H1 (cell line): ENCODE data around the gene ACACB. TPM values are rescaled to one million over a fixed set of nuclear protein-coding genes. Genes with fewer than 3 reads are reported as not detected.
A peak's percentile ranks its signal among the peaks of the same experiment; 100 is the strongest.

Experiments
- CTCF ChIA-PET: fragments of 300-600 bp; sonication (Branson Sonifier 250); formaldehyde crosslinking; loops from one replicate; lab custom pipeline; 2021; ENCODE audit not compliant: partially characterized antibody; lab: Charles Lee
- POLR2A ChIA-PET: fragments of 300-600 bp; sonication (Branson Sonifier 250); formaldehyde crosslinking; loops from one replicate; lab custom pipeline; 2021; ENCODE audit warnings: inconsistent platforms; ENCODE audit not compliant: partially characterized antibody; lab: Charles Lee
- DNase-seq, 2 experiments: peaks; one replicate each; pipeline versions ENCODE4 v3.0.0 to v3.0.0-alpha.2; 2010 to 2022; ENCODE audit warnings: low spot score in 2 of 2, low read depth in 1 of 2, mixed read lengths in 1 of 2
- FAIRE-seq: peaks from 2 replicates; lab custom pipeline; 2011; peaks lifted over from hg19 to GRCh38; lab: Jason Lieb, UNC
- H2AFZ ChIP-seq: 2 replicates; pipeline ENCODE4 v1.8.1; 2012; ENCODE audit warnings: low read length, inconsistent platforms
- H2AK5ac ChIP-seq: 2 replicates; pipeline ENCODE4 v1.6.1; 2013; ENCODE audit warnings: low read depth, low read length
- H2BK120ac ChIP-seq: replicated peaks from 2 replicates; pipeline ENCODE3; 2013; ENCODE audit warnings: low read depth, low read length, inconsistent platforms
- H2BK12ac ChIP-seq: 2 replicates; pipeline ENCODE4 v1.6.1; 2013; ENCODE audit warnings: low read depth, low read length
- H2BK15ac ChIP-seq: 2 replicates; pipeline ENCODE4 v1.6.1; 2013; ENCODE audit warnings: low read length
- H2BK20ac ChIP-seq: 2 replicates; pipeline ENCODE4 v1.6.1; 2013; ENCODE audit warnings: low read length
- H2BK5ac ChIP-seq: 2 replicates; pipeline ENCODE4 v1.6.1; 2013; ENCODE audit warnings: low read depth, low read length
- H3K14ac ChIP-seq: 2 replicates; pipeline ENCODE4 v1.6.1; 2013; ENCODE audit warnings: inconsistent platforms; ENCODE audit not compliant: insufficient read length
- H3K18ac ChIP-seq: 2 replicates; pipeline ENCODE4 v1.6.1; 2013; ENCODE audit warnings: low read length; ENCODE audit errors: extremely low read depth
- H3K23ac ChIP-seq: 2 replicates; pipeline ENCODE4 v1.6.1; 2013; ENCODE audit warnings: inconsistent platforms; ENCODE audit not compliant: insufficient read length
- H3K23me2 ChIP-seq: 2 replicates; pipeline ENCODE4 v1.6.1; 2013; ENCODE audit warnings: low read depth, low read length
- H3K27ac ChIP-seq: 2 replicates; pipeline ENCODE4 v1.6.1; 2011; ENCODE audit warnings: low read depth, low read length, inconsistent platforms
- H3K27me3 ChIP-seq, 4 experiments: replicated peaks in 1 of 4; 1 replicate in 1 of 4; 2 replicates in 3 of 4; pipeline versions ENCODE4 v1.6.1 to v1.8.1; 2011 to 2013; ENCODE audit warnings: low read length in 3 of 4, mild to moderate bottlenecking in 3 of 4, inconsistent platforms in 2 of 4, mixed read lengths in 2 of 4, moderate library complexity in 1 of 4; ENCODE audit not compliant: control insufficient read depth in 3 of 4, insufficient read depth in 3 of 4; ENCODE audit errors: extremely low read depth in 1 of 4
- H3K36me3 ChIP-seq, 4 experiments: 2 replicates each; pipeline versions ENCODE4 v1.6.1 to v1.8.1; 2011 to 2013; ENCODE audit warnings: mild to moderate bottlenecking in 4 of 4, low read length in 3 of 4, moderate library complexity in 2 of 4, control low read depth in 1 of 4, inconsistent platforms in 1 of 4; ENCODE audit not compliant: insufficient read depth in 4 of 4, control insufficient read depth in 2 of 4
- H3K4ac ChIP-seq: replicated peaks from 2 replicates; pipeline ENCODE3; 2013; ENCODE audit warnings: low read length, low read depth, mixed read lengths, inconsistent platforms; ENCODE audit not compliant: insufficient read length
- H3K4me1 ChIP-seq, 4 experiments: replicated peaks in 1 of 4; 1 replicate in 1 of 4; 2 replicates in 3 of 4; pipeline versions ENCODE4 v1.6.1 to v1.8.1; 2011 to 2013; ENCODE audit warnings: low read length in 3 of 4, inconsistent platforms in 2 of 4, mixed read lengths in 1 of 4; ENCODE audit not compliant: insufficient read depth in 4 of 4, control insufficient read depth in 3 of 4
- H3K4me2 ChIP-seq, 2 experiments: 2 replicates each; pipeline versions ENCODE4 v1.6.1 to v1.8.1; 2011 to 2013; ENCODE audit warnings: low read depth in 2 of 2, low read length in 2 of 2, control low read depth in 1 of 2, inconsistent platforms in 1 of 2, mild to moderate bottlenecking in 1 of 2; ENCODE audit not compliant: insufficient read depth in 1 of 2
- H3K4me3 ChIP-seq, 4 experiments: fragments of 200-600, 300-600 bp in 1 of 4; sonication (generic), shearing (Covaris generic), sonication (Bioruptor Twin) in 1 of 4; 2 replicates each; pipeline versions ENCODE4 v1.5.1 to v1.8.1; 2011 to 2016; ENCODE audit warnings: low read length in 4 of 4, low read depth in 3 of 4, control low read depth in 2 of 4, inconsistent platforms in 2 of 4, mild to moderate bottlenecking in 2 of 4, mixed read lengths in 1 of 4, moderate library complexity in 1 of 4; ENCODE audit not compliant: insufficient read depth in 2 of 4; ENCODE audit errors: extremely low read depth in 1 of 4
- H3K56ac ChIP-seq: replicated peaks from 2 replicates; pipeline ENCODE3; 2013; ENCODE audit warnings: low read depth, mild to moderate bottlenecking, mixed read lengths, low read length, inconsistent platforms; ENCODE audit not compliant: insufficient read length
- H3K79me1 ChIP-seq: 2 replicates; pipeline ENCODE4 v1.6.1; 2013; ENCODE audit warnings: low read depth, low read length, control low read depth
- H3K79me2 ChIP-seq, 2 experiments: 2 replicates each; pipeline versions ENCODE4 v1.6.1 to v1.8.1; 2012 to 2013; ENCODE audit warnings: low read length in 2 of 2, mild to moderate bottlenecking in 2 of 2, inconsistent platforms in 1 of 2; ENCODE audit not compliant: insufficient read depth in 2 of 2, control insufficient read depth in 1 of 2
- H3K9ac ChIP-seq, 4 experiments: replicated peaks in 1 of 4; 1 replicate in 1 of 4; 2 replicates in 3 of 4; pipeline versions ENCODE4 v1.6.1 to v1.8.1; 2011 to 2013; ENCODE audit warnings: low read depth in 3 of 4, low read length in 3 of 4, control low read depth in 2 of 4, mild to moderate bottlenecking in 2 of 4, moderate library complexity in 2 of 4, inconsistent platforms in 1 of 4; ENCODE audit errors: extremely low read depth in 1 of 4
- H3K9me3 ChIP-seq, 2 experiments: 2 replicates each; pipeline versions ENCODE4 v1.6.1 to v1.8.1; 2012 to 2013; ENCODE audit warnings: mild to moderate bottlenecking in 2 of 2, moderate library complexity in 2 of 2, control low read depth in 1 of 2, inconsistent platforms in 1 of 2, low read depth in 1 of 2, low read length in 1 of 2, mixed read lengths in 1 of 2; ENCODE audit not compliant: insufficient read depth in 2 of 2
- H4K20me1 ChIP-seq, 2 experiments: replicated peaks in 1 of 2; 2 replicates each; pipeline versions ENCODE3 to v1.8.1; 2011 to 2013; ENCODE audit warnings: inconsistent platforms in 2 of 2, low read length in 2 of 2, mild to moderate bottlenecking in 1 of 2; ENCODE audit not compliant: insufficient read depth in 2 of 2, control insufficient read depth in 1 of 2
- H4K5ac ChIP-seq: 2 replicates; pipeline ENCODE4 v1.6.1; 2013; ENCODE audit warnings: low read length, low read depth, mixed read lengths, inconsistent platforms; ENCODE audit not compliant: insufficient read length
- H4K8ac ChIP-seq: 2 replicates; pipeline ENCODE4 v1.8.0; 2013; ENCODE audit warnings: mild to moderate bottlenecking, moderate library complexity, low read length, inconsistent platforms; ENCODE audit not compliant: insufficient read depth; ENCODE audit errors: extremely low read depth
- H4K91ac ChIP-seq: replicated peaks from 2 replicates; pipeline ENCODE3; 2013; ENCODE audit warnings: low read length, mixed read lengths, inconsistent platforms; ENCODE audit not compliant: insufficient read length
- POLR2A ChIP-seq, 2 experiments: IDR thresholded peaks; 1 replicate in 1 of 2; 2 replicates in 1 of 2; pipeline ENCODE4 v1.6.1; 2011; ENCODE audit warnings: low read depth in 2 of 2, low read length in 2 of 2, mild to moderate bottlenecking in 2 of 2; ENCODE audit errors: control extremely low read depth in 1 of 2
- WGBS, 2 experiments: shearing (Covaris generic) in 1 of 2; methylation state at CpG; one replicate each; pipeline versions ENCODE4 v1.1.6 to v1.1.7; 2013 to 2015; ENCODE audit warnings: low lambda C conversion rate in 2 of 2, mixed read lengths in 2 of 2, inconsistent platforms in 1 of 2, low coverage in 1 of 2, missing lambda C conversion rate in 1 of 2; ENCODE audit not compliant: insufficient replicate concordance in 2 of 2, insufficient coverage in 1 of 2, insufficient read length in 1 of 2; ENCODE audit errors: extremely low coverage in 1 of 2, missing lambda C conversion rate in 1 of 2; 5-methylcytosine and 5-hydroxymethylcytosine counted together
- polyA plus RNA-seq, 7 experiments: library from polyadenylated mRNA; depleted of rRNA in 3 of 7; stranded (reverse) in 5 of 7; unstranded in 2 of 7; fragments of >200 nt in 5 of 7; fragments of 200-250 nt in 2 of 7; gene quantifications; 1 replicate in 5 of 7; 2 replicates in 1 of 7; 4 replicates in 1 of 7; pipeline versions ENCODE4 v1.2.1 to v1.2.3, GENCODE V29; 2011 to 2013; ENCODE audit warnings: missing spikeins in 2 of 7, mixed read lengths in 2 of 7
- total RNA-seq: library from RNA; stranded (reverse); fragmentation: NEBNext Ultra II Directional; extraction: Animal tissue kit (Norgen Biotek cat#: 25700); gene quantifications from 2 replicates; pipeline ENCODE4 v1.2.1, GENCODE V29; 2021

The ACACB gene
- total and polyA plus RNA-seq, 2 of the 8 experiments (the other 6 are each of a cell fraction or from before 2014, with no cell fraction given), result 5.8 to 15.3 TPM

GRCh38 chr12:109289004-109289403 is 172.6 kb downstream of the ACACB start:
- Histone ChIP-seq H2AFZ (no peak overlapping the region), H3K4ac (no peak overlapping the region), H3K56ac (no peak overlapping the region), H2AK5ac (no peak overlapping the region), H3K4me2 (0 out of 4 replicates have a peak overlapping the region, but pooled peaks of 1 of the 2 experiments have one; percentile 33), H3K9me3 (no peaks in the 10 kb centered on the region), H3K18ac (no peak overlapping the region), H2BK5ac (no peak overlapping the region), H2BK20ac (no peak overlapping the region), H4K20me1 (no peaks in the 10 kb centered on the region), H3K79me1 (no peaks in the 10 kb centered on the region), H4K5ac (no peak overlapping the region), H4K8ac (no peak overlapping the region), H4K91ac (no peak overlapping the region), H3K79me2 (no peaks in the 10 kb centered on the region), H3K23me2 (no peaks in the 10 kb centered on the region), H2BK120ac (no peak overlapping the region), H3K36me3 (no peaks in the 10 kb centered on the region), H2BK15ac (no peak overlapping the region), H3K23ac (no peak overlapping the region), H2BK12ac (no peak overlapping the region), H3K9ac (no peak overlapping the region), H3K27ac (no peak overlapping the region), H3K4me3 (no peak overlapping the region), H3K27me3 (no peaks in the 10 kb centered on the region; a peak in 1 of 7 replicates), H3K4me1 (peaks cover 4 to 13% (median 10%) of the 10 kb centered on the region in 4 experiments), H3K14ac (no peak overlapping the region)
- 75% methylated on average over 4 of the region's 4 CpGs; no CpG with 5 or more reads in 1 of the 2 experiments for WGBS, 2 experiments
- no peak for FAIRE-seq
- POLR2A ChIA-PET, result interaction anchor here (0.8 to 0.9 kb wide), 2 partner anchors 14 to 20 kb away, joined by 3 to 4 read pairs; partner anchors contain the start of gene FOXN4
- DNase-seq, result no peak
- no peak for TF ChIP-seq POLR2A (IDR thresholded peaks at IDR 0.05; ENCODE audit: control extremely low read depth in 1 of 2, low read depth in 2 of 2, low read length in 2 of 2)
- CTCF ChIA-PET, result interaction anchor here (1.6 kb wide), 1 partner anchor 13 kb away, joined by 7 read pairs; no protein-coding TSS in a partner anchor
